ENCODE results near the gene CDK1.

GRCh38 chr10:60788544-60788943 lies 10.3 kb downstream of the CDK1 start:
- TF ChIP-seq POLR2A (IDR thresholded peaks at IDR 0.05) (no peak), CTCF (IDR thresholded peaks at IDR 0.05) (no peak), POLR2AphosphoS5 (IDR thresholded peaks at IDR 0.05) (no peak)
